Keratinocyte (primary cell): ENCODE measurements around the gene TAF1C. TPM values are rescaled to one million over a fixed set of nuclear protein-coding genes. Genes with fewer than 3 reads are reported as not detected.

ENCODE experiments used
- DNase-seq: peaks from one replicate; pipeline ENCODE4 v3.0.0-alpha.2; 2011; ENCODE audit warnings: low read depth, missing footprints, low spot score
- FAIRE-seq: peaks from 2 replicates; lab custom pipeline; 2011; peaks lifted over from hg19 to GRCh38; lab: Jason Lieb, UNC
- H2AFZ ChIP-seq: 2 replicates; pipeline ENCODE4 v1.6.0; 2012; ENCODE audit warnings: low read length, control low read depth, inconsistent platforms; ENCODE audit not compliant: control insufficient read depth
- H3K27ac ChIP-seq: 2 replicates; pipeline ENCODE4 v1.5.1; 2011; ENCODE audit warnings: low read length; ENCODE audit not compliant: control insufficient read depth, insufficient read depth
- H3K27me3 ChIP-seq: 3 replicates; pipeline ENCODE4 v1.6.0; 2011; ENCODE audit warnings: low read length; ENCODE audit not compliant: control insufficient read depth, insufficient read depth; ENCODE audit errors: extremely low read depth
- H3K36me3 ChIP-seq, 2 experiments: 2 replicates in 1 of 2; 3 replicates in 1 of 2; pipeline ENCODE4 v1.5.1; 2011; ENCODE audit warnings: low read length in 2 of 2, mild to moderate bottlenecking in 1 of 2; ENCODE audit not compliant: control insufficient read depth in 2 of 2, insufficient read depth in 2 of 2; ENCODE audit errors: extremely low read depth in 1 of 2
- H3K4me1 ChIP-seq: 3 replicates; pipeline ENCODE4 v1.5.1; 2011; ENCODE audit warnings: low read length; ENCODE audit not compliant: control insufficient read depth, insufficient read depth; ENCODE audit errors: extremely low read depth
- H3K4me2 ChIP-seq: 3 replicates; pipeline ENCODE4 v1.6.0; 2011; ENCODE audit warnings: low read depth, low read length; ENCODE audit not compliant: control insufficient read depth, insufficient read depth; ENCODE audit errors: extremely low read depth
- H3K4me3 ChIP-seq, 3 experiments: fragments of 200-600 bp in 1 of 3; sonication (generic) in 1 of 3; 2 replicates in 2 of 3; 3 replicates in 1 of 3; pipeline ENCODE4 v1.5.1; 2011 to 2016; ENCODE audit warnings: low read length in 3 of 3, mild to moderate bottlenecking in 3 of 3, control low read depth in 2 of 3, inconsistent platforms in 1 of 3, low read depth in 1 of 3, mixed read lengths in 1 of 3, mixed run types in 1 of 3, moderate library complexity in 1 of 3; ENCODE audit not compliant: control insufficient read depth in 2 of 3, insufficient read depth in 2 of 3; ENCODE audit errors: extremely low read depth in 1 of 3
- H3K79me2 ChIP-seq: 2 replicates; pipeline ENCODE4 v1.6.0; 2012; ENCODE audit warnings: low read length; ENCODE audit not compliant: control insufficient read depth, insufficient read depth
- H3K9ac ChIP-seq: 3 replicates; pipeline ENCODE4 v1.6.0; 2011; ENCODE audit warnings: low read length; ENCODE audit not compliant: control insufficient read depth, insufficient read depth; ENCODE audit errors: extremely low read depth
- H3K9me1 ChIP-seq: 3 replicates; pipeline ENCODE4 v1.6.0; 2011; ENCODE audit warnings: low read length; ENCODE audit not compliant: control insufficient read depth, insufficient read depth; ENCODE audit errors: extremely low read depth
- H3K9me3 ChIP-seq: 2 replicates; pipeline ENCODE4 v1.5.1; 2012; ENCODE audit warnings: low read depth, low read length; ENCODE audit not compliant: control insufficient read depth
- H4K20me1 ChIP-seq: 3 replicates; pipeline ENCODE4 v1.6.0; 2011; ENCODE audit warnings: low read length; ENCODE audit not compliant: control insufficient read depth, insufficient read depth; ENCODE audit errors: extremely low read depth
- CTCF ChIP-seq, 3 experiments: IDR thresholded peaks in 1 of 3; conservative IDR thresholded peaks in 1 of 3; optimal IDR thresholded peaks in 1 of 3; 2 replicates in 2 of 3; 3 replicates in 1 of 3; pipeline versions ENCODE3 to v1.5.1; 2011; ENCODE audit warnings: low read length in 3 of 3, mild to moderate bottlenecking in 3 of 3, moderate library complexity in 2 of 3, control low read depth in 1 of 3, inconsistent platforms in 1 of 3; ENCODE audit not compliant: insufficient read depth in 2 of 3; ENCODE audit errors: extremely low read depth in 1 of 3
- EZH2 ChIP-seq: IDR thresholded peaks from one replicate; pipeline ENCODE4 v1.6.1; 2012; ENCODE audit warnings: inconsistent platforms, mild to moderate bottlenecking, low read length, moderate library complexity
- dilution Hi-C: fragments of 300-500 bp; cut with MboI; formaldehyde crosslinking; loops from one replicate; pipeline ENCODE4 v1.7.0; 2020; ENCODE audit warnings: low sequenced_read_pairs; ENCODE audit not compliant: extremely low pct_ligation_motif_present
- polyA plus RNA-seq, 5 experiments: library from polyadenylated mRNA; depleted of rRNA in 3 of 5; stranded (reverse) in 3 of 5; stranded (forward) in 1 of 5; unstranded in 1 of 5; fragments of >200 nt; gene quantifications; 1 replicate in 1 of 5; 2 replicates in 3 of 5; 3 replicates in 1 of 5; pipeline versions ENCODE4 v1.2.1 to v1.2.3, GENCODE V29; 2011 to 2012; ENCODE audit warnings: missing spikeins in 2 of 5, low read depth in 1 of 5, low replicate concordance in 1 of 5

The TAF1C gene
- polyA plus RNA-seq, 1 donor (not counting 4 experiments of a cell fraction or from before 2014, with no cell fraction given) = 6.5 TPM

- no peaks in the 10 kb centered on the region for H3K79me2 ChIP-seq
- H3K4me3 ChIP-seq = no peak overlapping the region
- no peaks in the 10 kb centered on the region for H3K9me3 ChIP-seq
- H2AFZ ChIP-seq = no peak overlapping the region
- no peaks in the 10 kb centered on the region for H3K9me1 ChIP-seq
- no peaks in the 10 kb centered on the region for H3K4me1 ChIP-seq
- TF ChIP-seq EZH2 (no peak), CTCF (optimal IDR thresholded peaks at IDR 0.05 in 1 of 3, IDR thresholded peaks at IDR 0.05 in 1 of 3, conservative IDR thresholded peaks at IDR 0.05 in 1 of 3; ENCODE audit: extremely low read depth in 1 of 3, insufficient read depth in 2 of 3, low read length in 3 of 3) (no peak)
- FAIRE-seq (no peak), DNase-seq (no peak)
- dilution Hi-C loops = no loop called here
- no peaks in the 10 kb centered on the region for H3K27me3 ChIP-seq
- H3K4me2 ChIP-seq = no peak overlapping the region
- H4K20me1 ChIP-seq = no peaks in the 10 kb centered on the region
- H3K27ac ChIP-seq = no peak overlapping the region
- no peaks in the 10 kb centered on the region for H3K36me3 ChIP-seq
- H3K9ac ChIP-seq = no peak overlapping the region
Observed at GRCh38 chr16:84138500-84138823, 48.4 kb downstream of the TAF1C start.

- FAIRE-seq (no peak), DNase-seq (no peak)
- Histone ChIP-seq H2AFZ (no peak overlapping the region), H3K9me1 (no peaks in the 10 kb centered on the region), H3K27ac (no peak overlapping the region), H3K36me3 (no peaks in the 10 kb centered on the region), H3K4me1 (no peaks in the 10 kb centered on the region), H3K79me2 (no peaks in the 10 kb centered on the region), H3K27me3 (no peaks in the 10 kb centered on the region), H4K20me1 (no peaks in the 10 kb centered on the region), H3K9me3 (no peaks in the 10 kb centered on the region), H3K4me3 (no peak overlapping the region), H3K9ac (no peak overlapping the region), H3K4me2 (no peak overlapping the region)
- TF ChIP-seq CTCF (optimal IDR thresholded peaks at IDR 0.05 in 1 of 3, IDR thresholded peaks at IDR 0.05 in 1 of 3, conservative IDR thresholded peaks at IDR 0.05 in 1 of 3; ENCODE audit: extremely low read depth in 1 of 3, insufficient read depth in 2 of 3, low read length in 3 of 3) = no peak
- TF ChIP-seq EZH2 = no peak
- dilution Hi-C loops = no loop called here
Observed at GRCh38 chr16:84137769-84138357, 49.0 kb downstream of the TAF1C start.
